Uterus (tissue), 2 donors: ENCODE measurements around the gene NT5M.

Experiments
- CTCF ChIP-seq, 4 experiments: fragments of 200-600 bp in 2 of 4; fragments of 450-650 bp in 2 of 4; sonication (generic) in 2 of 4; IDR thresholded peaks; one replicate each; pipeline ENCODE4 v1.5.1; 2016 to 2019; ENCODE audit warnings: antibody characterized with exemption in 4 of 4, mild to moderate bottlenecking in 2 of 4, moderate library complexity in 1 of 4
- POLR2A ChIP-seq, 2 donors: fragments of 450-650 bp; IDR thresholded peaks; one replicate each; pipeline ENCODE4 v1.6.1; 2016; ENCODE audit warnings: antibody characterized with exemption in 2 of 2, mild to moderate bottlenecking in 1 of 2, moderate library complexity in 1 of 2

- TF ChIP-seq POLR2A (IDR thresholded peaks at IDR 0.05) = no peak
- no peak for TF ChIP-seq CTCF (IDR thresholded peaks at IDR 0.05)
Measured at GRCh38 chr17:17364338-17364667, 61.1 kb downstream of the NT5M start.
